SU-DHL-6 (cell line): Measurements from ENCODE around the gene B3GALT6.

ENCODE experiments used
- H2AFZ ChIP-seq: fragments of 200-600 bp; sonication (generic); 2 replicates; pipeline ENCODE4 v1.6.1; 2014; ENCODE audit warnings: low read depth, mild to moderate bottlenecking, moderate library complexity, mixed read lengths, antibody characterized with exemption, low read length; ENCODE audit not compliant: severe bottlenecking
- H3F3A ChIP-seq: fragments of 200-600 bp; shearing (Covaris generic); 2 replicates; pipeline ENCODE4 v1.6.0; 2016; ENCODE audit warnings: antibody characterized with exemption, mild to moderate bottlenecking; ENCODE audit not compliant: insufficient read depth
- H3K27ac ChIP-seq: fragments of 200-600 bp; sonication (generic); 2 replicates; pipeline ENCODE4 v1.5.1; 2016; ENCODE audit warnings: low read depth, mild to moderate bottlenecking, low read length, moderate library complexity, mixed read lengths
- H3K27me3 ChIP-seq: fragments of 200-600 bp; sonication (generic), shearing (Covaris generic); 2 replicates; pipeline ENCODE4 v1.6.0; 2014; ENCODE audit warnings: mild to moderate bottlenecking, low read length
- H3K36me3 ChIP-seq: fragments of 200-600 bp; sonication (generic); 2 replicates; pipeline ENCODE4 v1.6.1; 2014; ENCODE audit warnings: mild to moderate bottlenecking, low read length, mixed read lengths
- H3K4me2 ChIP-seq: fragments of 300-600, 200-600 bp; shearing (Covaris generic), sonication (generic); 2 replicates; pipeline ENCODE4 v1.6.0; 2014; ENCODE audit warnings: low read length, low read depth, mild to moderate bottlenecking; ENCODE audit not compliant: poor library complexity, severe bottlenecking
- H3K4me3 ChIP-seq: fragments of 200-600 bp; sonication (generic); 2 replicates; pipeline ENCODE4 v1.5.1; 2014; ENCODE audit warnings: antibody characterized with exemption, low read length, mild to moderate bottlenecking, mixed read lengths; ENCODE audit not compliant: insufficient read depth, poor library complexity, severe bottlenecking
- H3K79me2 ChIP-seq: fragments of 200-600 bp; sonication (generic); 2 replicates; pipeline ENCODE4 v1.6.1; 2014; ENCODE audit warnings: mild to moderate bottlenecking, low read length, moderate library complexity; ENCODE audit not compliant: insufficient read depth
- H3K9ac ChIP-seq: fragments of 200-600 bp; sonication (generic); 2 replicates; pipeline ENCODE4 v1.7.0; 2014; ENCODE audit warnings: mild to moderate bottlenecking, low read length
- H3K9me2 ChIP-seq: fragments of 200-600 bp; sonication (generic); replicated peaks from 2 replicates; pipeline ENCODE4 v1.6.1; 2014; ENCODE audit warnings: low read length; ENCODE audit not compliant: insufficient read depth
- H3K9me3 ChIP-seq: fragments of 200-600 bp; sonication (generic); 2 replicates; pipeline ENCODE4 v1.6.1; 2014; ENCODE audit warnings: low read length, mixed read lengths; ENCODE audit not compliant: insufficient read depth
- H4K20me1 ChIP-seq: fragments of 200-600 bp; sonication (generic); 2 replicates; pipeline ENCODE4 v1.6.1; 2014; ENCODE audit warnings: low read depth, mild to moderate bottlenecking, antibody characterized with exemption, low read length, moderate library complexity, mixed read lengths
- EZH2phosphoT487 ChIP-seq: fragments of 200-600 bp; sonication (generic), shearing (Covaris generic); conservative IDR thresholded peaks from 2 replicates; pipeline ENCODE4 v1.6.1; 2018; ENCODE audit warnings: mild to moderate bottlenecking, antibody characterized with exemption, low read length, moderate library complexity, mixed read lengths
- TF ChIP-seq, protein P1 (sequence below): fragments of 200-600 bp; sonication (generic); IDR thresholded peaks from one replicate; pipeline ENCODE4 v1.5.1; 2017; ENCODE audit warnings: antibody characterized with exemption, mild to moderate bottlenecking, low read length, moderate library complexity; ENCODE audit not compliant: insufficient read depth, poor library complexity, severe bottlenecking

The B3GALT6 gene

GRCh38 chr1:1236945-1237873 lies 5.2 kb downstream of the B3GALT6 start:
- TF ChIP-seq EZH2phosphoT487 = no peak
- TF ChIP-seq, protein P1, sequence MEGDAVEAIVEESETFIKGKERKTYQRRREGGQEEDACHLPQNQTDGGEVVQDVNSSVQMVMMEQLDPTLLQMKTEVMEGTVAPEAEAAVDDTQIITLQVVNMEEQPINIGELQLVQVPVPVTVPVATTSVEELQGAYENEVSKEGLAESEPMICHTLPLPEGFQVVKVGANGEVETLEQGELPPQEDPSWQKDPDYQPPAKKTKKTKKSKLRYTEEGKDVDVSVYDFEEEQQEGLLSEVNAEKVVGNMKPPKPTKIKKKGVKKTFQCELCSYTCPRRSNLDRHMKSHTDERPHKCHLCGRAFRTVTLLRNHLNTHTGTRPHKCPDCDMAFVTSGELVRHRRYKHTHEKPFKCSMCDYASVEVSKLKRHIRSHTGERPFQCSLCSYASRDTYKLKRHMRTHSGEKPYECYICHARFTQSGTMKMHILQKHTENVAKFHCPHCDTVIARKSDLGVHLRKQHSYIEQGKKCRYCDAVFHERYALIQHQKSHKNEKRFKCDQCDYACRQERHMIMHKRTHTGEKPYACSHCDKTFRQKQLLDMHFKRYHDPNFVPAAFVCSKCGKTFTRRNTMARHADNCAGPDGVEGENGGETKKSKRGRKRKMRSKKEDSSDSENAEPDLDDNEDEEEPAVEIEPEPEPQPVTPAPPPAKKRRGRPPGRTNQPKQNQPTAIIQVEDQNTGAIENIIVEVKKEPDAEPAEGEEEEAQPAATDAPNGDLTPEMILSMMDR = no peak
- H3K36me3 ChIP-seq = no peaks in the 10 kb centered on the region
- no peak overlapping the region for H3K4me3 ChIP-seq
- H3K27me3 ChIP-seq = no peaks in the 10 kb centered on the region
- no peak overlapping the region for H3K4me2 ChIP-seq
- H3K79me2 ChIP-seq = no peaks in the 10 kb centered on the region
- no peaks in the 10 kb centered on the region for H4K20me1 ChIP-seq
- H3K9ac ChIP-seq = no peak overlapping the region
- H3K27ac ChIP-seq = no peak overlapping the region
- no peak overlapping the region for H2AFZ ChIP-seq
- no peaks in the 10 kb centered on the region for H3K9me2 ChIP-seq
- H3K9me3 ChIP-seq = no peaks in the 10 kb centered on the region
- no peaks in the 10 kb centered on the region for H3F3A ChIP-seq

DNA sequence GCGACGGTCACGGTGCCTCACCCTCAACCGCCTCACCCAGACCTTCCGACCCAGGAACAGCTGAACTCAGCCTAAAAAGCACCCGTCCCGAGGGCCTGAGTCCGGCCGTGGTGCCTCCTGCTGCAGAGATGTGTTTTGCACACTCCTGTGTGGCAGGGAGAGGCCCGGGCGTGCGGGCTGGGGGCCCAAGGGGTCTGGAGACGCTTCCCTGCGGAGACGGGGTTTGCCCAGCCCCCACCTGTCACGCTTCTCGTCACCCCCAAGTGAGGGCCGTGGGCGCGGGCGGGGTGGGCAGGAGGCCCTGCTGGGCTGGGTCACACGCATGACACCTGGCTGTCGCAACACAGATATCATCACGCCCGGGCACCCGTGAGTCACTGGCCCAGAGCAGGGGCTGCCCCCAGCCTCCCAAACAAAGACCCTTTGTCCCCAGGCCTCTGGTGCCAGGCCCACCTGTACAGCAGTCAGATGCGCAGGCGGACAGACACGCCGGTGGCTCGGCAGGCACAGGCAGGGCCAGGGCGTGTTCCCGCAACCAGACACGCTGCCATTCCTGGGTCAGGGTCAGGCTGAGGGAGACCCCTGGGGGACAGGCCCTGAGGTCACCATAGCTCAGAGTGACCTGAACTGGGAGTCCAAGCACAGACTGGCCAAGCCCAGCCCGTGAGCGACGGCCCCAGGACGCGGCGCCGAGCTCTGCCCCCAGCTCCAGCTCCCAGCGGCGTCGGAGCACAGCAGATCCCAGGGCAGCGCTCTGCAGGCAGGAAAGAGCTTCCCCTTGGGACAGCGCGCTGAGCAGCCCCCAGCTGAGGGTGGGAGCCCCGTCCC lies 6.1 kb downstream of the B3GALT6 start:
- Histone ChIP-seq H3K79me2 (no peaks in the 10 kb centered on the region), H3K27ac (no peak overlapping the region), H3F3A (no peaks in the 10 kb centered on the region), H3K9me3 (no peaks in the 10 kb centered on the region), H3K9me2 (no peaks in the 10 kb centered on the region), H3K27me3 (no peaks in the 10 kb centered on the region), H2AFZ (no peak overlapping the region), H4K20me1 (no peaks in the 10 kb centered on the region), H3K4me2 (no peak overlapping the region), H3K36me3 (no peaks in the 10 kb centered on the region), H3K9ac (no peak overlapping the region), H3K4me3 (no peak overlapping the region)
- TF ChIP-seq, protein P1 = no peak
- TF ChIP-seq EZH2phosphoT487 = no peak

- Histone ChIP-seq H2AFZ (no peak overlapping the region), H3K9me2 (no peaks in the 10 kb centered on the region), H3F3A (no peaks in the 10 kb centered on the region), H3K9me3 (no peaks in the 10 kb centered on the region), H3K79me2 (no peaks in the 10 kb centered on the region), H3K9ac (no peak overlapping the region), H3K27ac (no peak overlapping the region), H3K27me3 (no peaks in the 10 kb centered on the region), H4K20me1 (no peaks in the 10 kb centered on the region), H3K4me3 (no peak overlapping the region), H3K4me2 (no peak overlapping the region), H3K36me3 (no peaks in the 10 kb centered on the region)
- TF ChIP-seq, protein P1 = no peak
- TF ChIP-seq EZH2phosphoT487 = no peak
Observed at GRCh38 chr1:1238702-1239178, 6.7 kb downstream of the B3GALT6 start.
